Common myeloid progenitor, CD34-positive (primary cell): ENCODE results near the gene PSMB3.

Experiments
- CTCF ChIA-PET: fragments of 350-600 bp; sonication (Branson Sonifier 250); formaldehyde crosslinking; loops from one replicate; lab custom pipeline; 2021; ENCODE audit warnings: antibody characterized with exemption; lab: Charles Lee
- POLR2A ChIA-PET: fragments of 350-600 bp; sonication (Branson Sonifier 250); formaldehyde crosslinking; loops from one replicate; lab custom pipeline; 2021; ENCODE audit warnings: antibody characterized with exemption; lab: Charles Lee
- DNase-seq, 3 donors: peaks; one replicate each; pipeline versions ENCODE4 v3.0.0 to v3.0.0-alpha.2; 2013
- H3K27ac ChIP-seq, 2 experiments: 1 replicate in 1 of 2; 2 replicates in 1 of 2; pipeline ENCODE4 v1.7.0; 2013; ENCODE audit warnings: inconsistent platforms in 2 of 2, low read length in 2 of 2, mild to moderate bottlenecking in 2 of 2, low read depth in 1 of 2, moderate library complexity in 1 of 2; ENCODE audit not compliant: severe bottlenecking in 2 of 2, insufficient read depth in 1 of 2, poor library complexity in 1 of 2
- H3K27me3 ChIP-seq, 5 experiments: replicated peaks in 2 of 5; 1 replicate in 3 of 5; 2 replicates in 2 of 5; pipeline versions ENCODE4 v1.6.1 to v1.7.0; 2013; ENCODE audit warnings: low read length in 4 of 5, mild to moderate bottlenecking in 2 of 5, moderate library complexity in 2 of 5, inconsistent platforms in 1 of 5; ENCODE audit not compliant: insufficient read depth in 5 of 5, control insufficient read depth in 4 of 5
- H3K36me3 ChIP-seq, 4 experiments: 1 replicate in 2 of 4; 2 replicates in 2 of 4; pipeline versions ENCODE4 v1.6.1 to v1.7.0; 2013; ENCODE audit warnings: low read length in 3 of 4, control low read depth in 1 of 4, mild to moderate bottlenecking in 1 of 4; ENCODE audit not compliant: control insufficient read depth in 4 of 4, insufficient read depth in 4 of 4
- H3K4me1 ChIP-seq, 4 experiments: 1 replicate in 3 of 4; 2 replicates in 1 of 4; pipeline versions ENCODE4 v1.6.1 to v1.7.1; 2013; ENCODE audit warnings: low read length in 3 of 4, mild to moderate bottlenecking in 3 of 4, control low read depth in 1 of 4, inconsistent platforms in 1 of 4, moderate library complexity in 1 of 4; ENCODE audit not compliant: control insufficient read depth in 4 of 4, insufficient read depth in 4 of 4; ENCODE audit errors: control extremely low read depth in 1 of 4
- H3K4me3 ChIP-seq, 7 experiments: 1 replicate in 4 of 7; 2 replicates in 3 of 7; pipeline versions ENCODE4 v1.5.1 to v1.7.0; 2013; ENCODE audit warnings: mild to moderate bottlenecking in 7 of 7, low read length in 6 of 7, moderate library complexity in 6 of 7, inconsistent platforms in 2 of 7, low read depth in 2 of 7, control low read depth in 1 of 7; ENCODE audit not compliant: insufficient read depth in 4 of 7, control insufficient read depth in 1 of 7; ENCODE audit errors: extremely low read depth in 1 of 7
- H3K9me3 ChIP-seq, 5 experiments: 1 replicate in 4 of 5; 2 replicates in 1 of 5; pipeline versions ENCODE4 v1.6.1 to v1.7.1; 2013; ENCODE audit warnings: low read length in 4 of 5, mild to moderate bottlenecking in 2 of 5, inconsistent platforms in 1 of 5, low read depth in 1 of 5, moderate library complexity in 1 of 5; ENCODE audit not compliant: control insufficient read depth in 4 of 5, insufficient read depth in 2 of 5; ENCODE audit errors: control extremely low read depth in 1 of 5
- WGBS: methylation state at CpG from one replicate; pipeline ENCODE4 v1.1.5; 2013; ENCODE audit not compliant: insufficient coverage; 5-methylcytosine and 5-hydroxymethylcytosine counted together

Gene PSMB3

GRCh38 chr17:38710604-38710962, 42.0 kb upstream of the PSMB3 start:
- H3K4me3 ChIP-seq = no peak overlapping the region
- H3K9me3 ChIP-seq = no peaks in the 10 kb centered on the region
- peaks cover 4 to 63% (median 49%) of the 10 kb centered on the region in 4 experiments for H3K36me3 ChIP-seq
- WGBS = 95% methylated on average over 3 of the region's 3 CpGs
- CTCF ChIA-PET = interaction anchor here (0.7 to 4.0 kb wide), 13 partner anchors 11 to 153 kb away, joined by 3 to 25 read pairs (median 3); no protein-coding TSS in a partner anchor
- DNase-seq = peak in 1 of 3 donors; percentile 20
- POLR2A ChIA-PET = interaction anchor here (1.2 to 1.6 kb wide), 2 partner anchors 10 to 12 kb away, joined by 3 read pairs; no protein-coding TSS in a partner anchor
- H3K27ac ChIP-seq = no peak overlapping the region
- peaks cover 0 to 51% (median 44%) of the 10 kb centered on the region in 4 experiments for H3K4me1 ChIP-seq
- H3K27me3 ChIP-seq = no peaks in the 10 kb centered on the region

GRCh38 chr17:38710985-38711384, 41.6 kb upstream of the PSMB3 start:
- Histone ChIP-seq H3K9me3 (no peaks in the 10 kb centered on the region), H3K27ac (no peak overlapping the region), H3K4me3 (no peak overlapping the region), H3K36me3 (peaks cover 4 to 67% (median 53%) of the 10 kb centered on the region in 4 experiments), H3K27me3 (no peaks in the 10 kb centered on the region), H3K4me1 (peaks cover 0 to 49% (median 41%) of the 10 kb centered on the region in 4 experiments)
- ChIA-PET POLR2A (interaction anchor here (1.2 to 1.6 kb wide), 2 partner anchors 9 to 11 kb away, joined by 3 read pairs; no protein-coding TSS in a partner anchor), CTCF (interaction anchor here (0.7 to 4.0 kb wide), 9 partner anchors 11 to 153 kb away, joined by 3 to 25 read pairs (median 3); no protein-coding TSS in a partner anchor)
- DNase-seq = no peak
- WGBS = 80% methylated on average over 4 of the region's 5 CpGs

GRCh38 chr17:38711792-38712571, 40.6 kb upstream of the PSMB3 start:
- ChIA-PET POLR2A (interaction anchor here (0.7 to 1.6 kb wide), 3 partner anchors 8 to 171 kb away, joined by 3 read pairs; no protein-coding TSS in a partner anchor), CTCF (interaction anchor here (0.9 to 2.5 kb wide), 2 partner anchors 12 to 16 kb away, joined by 3 to 14 read pairs; no protein-coding TSS in a partner anchor)
- Histone ChIP-seq H3K9me3 (no peaks in the 10 kb centered on the region), H3K27ac (no peak overlapping the region), H3K4me3 (peak overlapping the region in 2 of 7 experiments; percentile 11 to 33), H3K27me3 (no peaks in the 10 kb centered on the region), H3K36me3 (peaks cover 8 to 77% (median 61%) of the 10 kb centered on the region in 4 experiments), H3K4me1 (peaks cover 0 to 39% (median 31%) of the 10 kb centered on the region in 4 experiments)
- WGBS = 63% methylated on average over 16 of the region's 26 CpGs
- DNase-seq = peak in 2 of 3 donors; percentile 63 to 71

- Histone ChIP-seq H3K36me3 (peaks cover 9 to 79% (median 65%) of the 10 kb centered on the region in 4 experiments), H3K4me1 (peaks cover 0 to 34% (median 27%) of the 10 kb centered on the region in 4 experiments), H3K27me3 (no peaks in the 10 kb centered on the region), H3K27ac (no peak overlapping the region), H3K9me3 (no peaks in the 10 kb centered on the region), H3K4me3 (no peak overlapping the region)
- no peak for DNase-seq
- CTCF ChIA-PET = no interaction called here
- WGBS = 100% methylated on average over 2 of the region's 10 CpGs
- POLR2A ChIA-PET = interaction anchor here (0.7 to 1.2 kb wide), 2 partner anchors 11 to 172 kb away, joined by 3 read pairs; no protein-coding TSS in a partner anchor
These were observed 39.9 kb upstream of the PSMB3 start for GRCh38 chr17:38712593-38712992.

GRCh38 chr17:38713456-38714075, 39.0 kb upstream of the PSMB3 start:
- DNase-seq = no peak
- WGBS = 100% methylated on average over 3 of the region's 11 CpGs
- Histone ChIP-seq H3K27ac (no peak overlapping the region), H3K36me3 (peaks cover 10 to 78% (median 62%) of the 10 kb centered on the region in 4 experiments), H3K9me3 (no peaks in the 10 kb centered on the region), H3K27me3 (no peaks in the 10 kb centered on the region), H3K4me3 (no peak overlapping the region), H3K4me1 (peaks cover 0 to 34% (median 25%) of the 10 kb centered on the region in 4 experiments)
- ChIA-PET CTCF (interaction anchor here (1.8 kb wide), 1 partner anchor 10 kb away, joined by 9 read pairs; no protein-coding TSS in a partner anchor), POLR2A (no interaction called here)

GRCh38 chr17:38715216-38715943, 37.2 kb upstream of the PSMB3 start:
- H3K9me3 ChIP-seq = no peaks in the 10 kb centered on the region
- peaks cover 14 to 80% (median 62%) of the 10 kb centered on the region in 4 experiments for H3K36me3 ChIP-seq
- no peak for DNase-seq
- CTCF ChIA-PET = interaction anchor here (1.3 to 1.8 kb wide), 3 partner anchors 9 to 20 kb away, joined by 4 to 9 read pairs (median 4); no protein-coding TSS in a partner anchor
- WGBS = 89% methylated on average over 3 of the region's 9 CpGs
- peaks cover 0 to 23% (median 22%) of the 10 kb centered on the region in 4 experiments for H3K4me1 ChIP-seq
- H3K27me3 ChIP-seq = no peaks in the 10 kb centered on the region
- POLR2A ChIA-PET = no interaction called here
- H3K4me3 ChIP-seq = no peak overlapping the region
- H3K27ac ChIP-seq = no peak overlapping the region
